NCI-H524 (cell line): ENCODE measurements around the gene OSM.

Experiments
- DNase-seq, 2 experiments: peaks; one replicate each; lab custom pipeline; 2025; lab: John Stamatoyannopoulos, UW

OSM gene

GRCh38 chr22:30266445-30267381 lies at the start of gene OSM:
TSS of gene OSM (minus strand) at chr22:30266851. CDS start at chr22:30266799, 52 bp downstream.
- DNase-seq = no peak

- no peak for DNase-seq
Observed at GRCh38 chr22:30315962-30316576, 49.4 kb upstream of the OSM start.

- DNase-seq = no peak
Observed at GRCh38 chr22:30314915-30315314, 48.3 kb upstream of the OSM start.

GRCh38 chr22:30313527-30314363 lies 47.1 kb upstream of the OSM start:
- DNase-seq = no peak

- DNase-seq = no peak
Observed at GRCh38 chr22:30312053-30312452, 45.4 kb upstream of the OSM start.

GRCh38 chr22:30310881-30311771 lies 44.5 kb upstream of the OSM start:
- DNase-seq = no peak

GRCh38 chr22:30309951-30310741 lies 43.5 kb upstream of the OSM start:
- DNase-seq = no peak

GRCh38 chr22:30308518-30309230 lies 42.0 kb upstream of the OSM start:
- no peak for DNase-seq

- DNase-seq = no peak
Observed at GRCh38 chr22:30308093-30308492, 41.4 kb upstream of the OSM start.

GRCh38 chr22:30307041-30307574 lies 40.5 kb upstream of the OSM start:
- no peak for DNase-seq

GRCh38 chr22:30306627-30307011 lies 40.0 kb upstream of the OSM start:
- DNase-seq = no peak

- no peak for DNase-seq
Observed at GRCh38 chr22:30305906-30306626, 39.4 kb upstream of the OSM start.

- no peak for DNase-seq
Observed at GRCh38 chr22:30305519-30305905, 38.9 kb upstream of the OSM start.

GRCh38 chr22:30304495-30305244 lies 38.0 kb upstream of the OSM start:
- peak in 1 of 2 experiments; percentile 31 for DNase-seq

GRCh38 chr22:30302810-30303138 lies 36.1 kb upstream of the OSM start:
- no peak for DNase-seq

- DNase-seq = no peak
Observed at GRCh38 chr22:30301995-30302809, 35.6 kb upstream of the OSM start.

GRCh38 chr22:30299322-30299721 lies 32.7 kb upstream of the OSM start:
- no peak for DNase-seq
